Tibial nerve (tissue), 3 donors: Measurements from ENCODE around the gene ZBTB20.

Experiments used
- CTCF ChIP-seq, 5 experiments: fragments of 200-600 bp in 3 of 5; fragments of 450-650 bp in 2 of 5; sonication (generic) in 3 of 5; IDR thresholded peaks; one replicate each; pipeline ENCODE4 v1.5.1; 2016 to 2019; ENCODE audit warnings: antibody characterized with exemption in 5 of 5, mild to moderate bottlenecking in 3 of 5, moderate library complexity in 2 of 5
- POLR2A ChIP-seq, 2 donors: fragments of 450-650 bp; IDR thresholded peaks; one replicate each; pipeline ENCODE4 v1.6.1; 2017; ENCODE audit warnings: antibody characterized with exemption in 2 of 2, mild to moderate bottlenecking in 2 of 2, moderate library complexity in 2 of 2

- TF ChIP-seq CTCF (IDR thresholded peaks at IDR 0.05) (no peak), POLR2A (IDR thresholded peaks at IDR 0.05) (no peak)
Measured at GRCh38 chr3:114456742-114457141, 690.3 kb downstream of the ZBTB20 start.
